LNCaP clone FGC (cell line): ENCODE data around the gene ANK3.

Experiments used
- DNase-seq: peaks from one replicate; pipeline ENCODE4 v3.0.0-alpha.2; 2011; ENCODE audit warnings: low read depth
- H3K4me3 ChIP-seq: 2 replicates; pipeline ENCODE4 v1.5.1; 2011; ENCODE audit warnings: mild to moderate bottlenecking, low read depth, low read length, control low read depth
- TF ChIP-seq, protein P1 (sequence below): IDR thresholded peaks from 2 replicates; pipeline ENCODE4 v1.5.1; 2012; ENCODE audit warnings: mild to moderate bottlenecking; ENCODE audit not compliant: control insufficient read depth, insufficient read depth; ENCODE audit errors: extremely low read depth

The ANK3 gene

DNA sequence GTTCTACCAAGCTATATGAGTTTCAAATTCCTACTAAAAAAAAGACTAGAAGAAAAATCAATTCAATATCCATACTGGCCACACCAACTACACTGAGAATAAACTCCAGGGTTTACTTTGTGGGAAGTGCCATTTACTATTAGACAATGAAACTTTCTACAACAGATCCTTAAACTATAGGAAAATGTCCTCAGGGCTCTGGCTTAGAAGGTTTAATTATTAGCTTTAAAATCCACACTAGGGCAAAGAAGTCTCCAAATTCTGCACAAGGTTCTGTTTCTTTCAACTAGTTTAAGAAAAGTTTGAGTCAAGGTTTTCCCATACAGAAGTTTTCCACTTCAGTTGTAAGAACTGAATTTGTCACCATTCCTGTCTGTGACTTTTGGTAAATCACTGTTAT, 251.6 kb downstream of the ANK3 start:
- no peak for DNase-seq
- no peak overlapping the region for H3K4me3 ChIP-seq
- TF ChIP-seq, protein P1, sequence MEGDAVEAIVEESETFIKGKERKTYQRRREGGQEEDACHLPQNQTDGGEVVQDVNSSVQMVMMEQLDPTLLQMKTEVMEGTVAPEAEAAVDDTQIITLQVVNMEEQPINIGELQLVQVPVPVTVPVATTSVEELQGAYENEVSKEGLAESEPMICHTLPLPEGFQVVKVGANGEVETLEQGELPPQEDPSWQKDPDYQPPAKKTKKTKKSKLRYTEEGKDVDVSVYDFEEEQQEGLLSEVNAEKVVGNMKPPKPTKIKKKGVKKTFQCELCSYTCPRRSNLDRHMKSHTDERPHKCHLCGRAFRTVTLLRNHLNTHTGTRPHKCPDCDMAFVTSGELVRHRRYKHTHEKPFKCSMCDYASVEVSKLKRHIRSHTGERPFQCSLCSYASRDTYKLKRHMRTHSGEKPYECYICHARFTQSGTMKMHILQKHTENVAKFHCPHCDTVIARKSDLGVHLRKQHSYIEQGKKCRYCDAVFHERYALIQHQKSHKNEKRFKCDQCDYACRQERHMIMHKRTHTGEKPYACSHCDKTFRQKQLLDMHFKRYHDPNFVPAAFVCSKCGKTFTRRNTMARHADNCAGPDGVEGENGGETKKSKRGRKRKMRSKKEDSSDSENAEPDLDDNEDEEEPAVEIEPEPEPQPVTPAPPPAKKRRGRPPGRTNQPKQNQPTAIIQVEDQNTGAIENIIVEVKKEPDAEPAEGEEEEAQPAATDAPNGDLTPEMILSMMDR, result no peak

DNA sequence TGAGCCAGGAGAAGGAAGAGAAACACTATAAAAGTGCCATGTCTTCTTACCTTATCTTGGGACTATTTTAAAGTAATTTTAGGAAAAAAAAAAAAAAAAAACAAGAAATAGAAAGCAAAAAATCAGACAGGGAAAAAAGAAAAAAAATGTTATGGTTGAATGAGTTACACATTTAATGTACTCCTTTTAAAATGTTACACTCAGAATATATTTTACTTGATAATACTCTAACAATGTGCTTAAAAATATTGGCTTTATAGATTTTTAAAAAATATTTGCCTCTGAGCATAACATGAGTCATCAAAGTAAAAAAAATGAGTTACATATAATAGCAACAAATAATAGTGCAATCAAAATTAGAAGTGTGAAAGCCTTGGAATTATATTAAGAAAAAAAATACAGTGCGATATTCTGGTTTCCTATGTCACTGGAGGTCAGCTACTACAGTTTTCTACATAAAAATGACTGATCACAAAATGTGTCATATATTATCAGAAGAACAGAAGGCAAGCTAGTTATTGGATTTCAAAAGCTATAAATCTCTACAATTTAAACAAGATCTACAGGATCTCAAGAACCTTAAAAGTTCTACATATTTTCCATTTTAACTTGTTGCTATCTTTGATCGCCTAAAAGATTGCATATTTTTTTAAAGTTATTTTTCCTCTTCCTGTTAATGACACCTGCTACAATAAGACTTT, 252.2 kb downstream of the ANK3 start:
- TF ChIP-seq, protein P1, result no peak
- no peak overlapping the region for H3K4me3 ChIP-seq
- DNase-seq, result no peak

DNA sequence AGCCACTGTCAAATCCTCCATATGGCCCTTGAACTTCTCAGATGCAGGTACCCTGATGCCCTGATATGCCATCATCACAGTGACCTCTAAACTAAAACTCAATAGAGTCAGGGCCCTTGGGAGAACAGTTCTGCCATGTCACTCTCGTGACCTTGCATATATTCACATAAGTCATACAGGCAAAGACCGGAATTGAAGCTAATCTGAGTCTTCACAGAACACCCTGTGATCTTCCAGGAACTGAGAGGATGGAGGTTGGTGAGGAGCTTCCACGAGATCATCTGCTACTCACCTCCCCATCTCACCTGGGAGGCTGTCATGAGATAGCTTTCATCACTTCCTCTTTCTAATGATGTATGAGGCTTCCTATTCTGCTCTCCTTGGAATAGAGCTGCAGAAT, 254.7 kb downstream of the ANK3 start:
- TF ChIP-seq, protein P1, result no peak
- DNase-seq, result no peak
- H3K4me3 ChIP-seq, result no peak overlapping the region

DNA sequence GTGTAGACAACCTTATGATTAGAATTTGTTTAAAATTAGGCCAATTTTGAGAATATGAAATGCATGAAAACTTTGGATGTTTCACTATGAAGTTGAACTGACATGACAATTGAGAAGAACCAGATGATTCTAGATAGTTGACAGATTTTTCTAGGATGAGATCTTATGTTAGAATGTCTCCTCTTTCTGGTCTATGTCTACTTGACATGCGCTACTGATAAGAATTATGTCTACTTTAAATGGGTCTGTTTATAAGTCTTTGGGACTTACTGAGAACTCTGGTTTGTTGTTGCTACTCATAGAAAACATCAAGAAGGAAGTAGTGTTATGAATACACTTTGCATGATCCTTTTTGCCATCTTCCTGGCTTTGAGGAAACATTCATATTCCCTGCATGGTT, 255.1 kb downstream of the ANK3 start:
- H3K4me3 ChIP-seq, result no peak overlapping the region
- TF ChIP-seq, protein P1, result no peak
- no peak for DNase-seq

DNA sequence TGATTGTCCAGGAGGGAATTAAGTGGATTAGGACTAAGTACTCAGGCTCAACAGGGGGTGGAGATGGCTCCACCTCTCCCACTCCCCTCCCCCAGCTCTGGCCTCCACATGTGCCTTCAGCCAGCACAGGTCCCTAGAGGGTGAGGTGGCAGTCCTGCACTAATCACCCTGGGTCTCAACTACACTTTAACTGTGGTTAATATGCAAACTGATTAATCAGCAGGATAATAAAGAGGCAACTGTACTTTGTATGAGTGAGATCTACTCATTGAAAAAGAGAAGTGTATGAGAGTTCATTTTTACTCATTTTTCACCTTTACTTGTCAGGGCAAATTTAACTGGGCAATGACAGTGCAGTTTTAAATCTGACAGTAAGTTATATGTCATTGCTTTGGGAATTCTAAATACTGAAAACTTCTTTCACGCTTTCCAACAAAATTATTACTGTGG, 259.5 kb downstream of the ANK3 start:
- TF ChIP-seq, protein P1, result no peak
- H3K4me3 ChIP-seq, result no peak overlapping the region
- DNase-seq, result no peak

DNA sequence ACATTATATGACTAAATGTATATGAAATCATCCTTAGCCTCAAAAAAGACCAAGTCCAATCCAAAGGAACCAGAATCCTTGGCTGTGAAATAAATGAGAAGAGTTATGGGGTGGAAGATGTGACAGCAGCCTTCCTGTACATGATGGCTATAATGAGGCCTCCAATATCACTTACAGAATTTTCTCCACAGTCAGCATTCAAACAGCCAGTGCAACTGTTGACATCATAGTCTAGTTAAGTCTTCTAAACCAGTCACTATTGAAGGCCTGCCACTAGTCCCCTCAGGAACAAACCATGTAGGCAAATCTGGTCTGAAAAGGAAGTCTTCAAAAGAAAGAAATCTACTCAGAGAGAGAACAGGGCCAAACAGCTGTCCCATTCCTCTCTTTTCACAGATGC, 263.8 kb downstream of the ANK3 start:
- TF ChIP-seq, protein P1, result no peak
- DNase-seq, result no peak
- H3K4me3 ChIP-seq, result no peak overlapping the region

DNA sequence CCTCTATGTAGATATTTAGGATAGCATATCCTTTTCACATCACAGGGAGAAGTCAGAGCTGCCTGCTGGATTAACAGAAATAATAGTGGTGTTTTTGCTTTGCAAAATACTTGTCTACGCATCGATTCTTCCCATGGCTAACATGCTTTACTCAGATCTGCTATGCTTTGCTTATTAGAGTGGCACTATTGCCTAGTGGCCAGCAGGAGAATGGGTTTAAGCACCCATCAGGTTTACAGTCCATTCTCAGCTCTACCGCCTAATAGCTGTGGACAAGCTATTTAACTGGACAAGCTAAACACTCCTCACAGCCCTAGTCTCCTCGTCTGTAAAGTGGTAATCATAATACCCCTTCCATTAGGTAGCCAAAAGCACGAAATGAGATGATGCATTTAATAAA, 265.1 kb downstream of the ANK3 start:
- TF ChIP-seq, protein P1, result no peak
- H3K4me3 ChIP-seq, result no peak overlapping the region
- no peak for DNase-seq
